NCI-H82 treated with DMSO at 0.1 percent for 48 hours (cell line): ENCODE results near the gene GARNL3.
A peak's percentile ranks its signal among the peaks of the same experiment; 100 is the strongest.

ENCODE experiments used
- DNase-seq: peaks from one replicate; lab custom pipeline; 2025; ENCODE audit not compliant: unreplicated experiment; lab: John Stamatoyannopoulos, UW

GARNL3 gene

GRCh38 chr9:127269449-127269848 lies 4.9 kb downstream of the GARNL3 start:
- DNase-seq, result no peak

- no peak for DNase-seq
Measured at GRCh38 chr9:127273326-127273725, 8.8 kb downstream of the GARNL3 start.

- peak; percentile 78 for DNase-seq
Measured at GRCh38 chr9:127277099-127277498, 12.5 kb downstream of the GARNL3 start.

- no peak for DNase-seq
Measured at GRCh38 chr9:127277770-127278169, 13.2 kb downstream of the GARNL3 start.

- no peak for DNase-seq
Measured at GRCh38 chr9:127278372-127278771, 13.8 kb downstream of the GARNL3 start.

GRCh38 chr9:127279717-127280285 lies 15.2 kb downstream of the GARNL3 start:
- DNase-seq, result peak; percentile 91

GRCh38 chr9:127280880-127281660 lies 16.5 kb downstream of the GARNL3 start:
- DNase-seq, result no peak

GRCh38 chr9:127281891-127282290 lies 17.3 kb downstream of the GARNL3 start:
- DNase-seq, result no peak

- DNase-seq, result no peak
Measured at GRCh38 chr9:127282611-127283010, 18.0 kb downstream of the GARNL3 start.

GRCh38 chr9:127283135-127283534 lies 18.6 kb downstream of the GARNL3 start:
- DNase-seq, result no peak

GRCh38 chr9:127283917-127284497 lies 19.4 kb downstream of the GARNL3 start:
- peak; percentile 14 for DNase-seq

- no peak for DNase-seq
Measured at GRCh38 chr9:127285965-127286364, 21.4 kb downstream of the GARNL3 start.

- no peak for DNase-seq
Measured at GRCh38 chr9:127290561-127291065, 26.0 kb downstream of the GARNL3 start.

- no peak for DNase-seq
Measured at GRCh38 chr9:127291246-127291778, 26.7 kb downstream of the GARNL3 start.

- DNase-seq, result no peak
Measured at GRCh38 chr9:127292415-127292814, 27.8 kb downstream of the GARNL3 start.

GRCh38 chr9:127293328-127293727 lies 28.8 kb downstream of the GARNL3 start:
- no peak for DNase-seq

- no peak for DNase-seq
Measured at GRCh38 chr9:127293767-127294166, 29.2 kb downstream of the GARNL3 start.

GRCh38 chr9:127295005-127295404 lies 30.4 kb downstream of the GARNL3 start:
- DNase-seq, result no peak

GRCh38 chr9:127300886-127301447 lies 36.4 kb downstream of the GARNL3 start:
- DNase-seq, result peak; percentile 94

GRCh38 chr9:127303830-127304229 lies 39.3 kb downstream of the GARNL3 start:
- DNase-seq, result no peak

- DNase-seq, result no peak
Measured at GRCh38 chr9:127305206-127305837, 40.7 kb downstream of the GARNL3 start.
